ENCODE results near the gene MTHFD1. TPM values are rescaled to one million over a fixed set of nuclear protein-coding genes. Genes with fewer than 3 reads are reported as not detected.

MTHFD1 gene
- polyA plus RNA-seq, 1 donor (not counting 4 experiments of a cell fraction or from before 2014, with no cell fraction given), result 63.2 TPM

GRCh38 chr14:64422756-64423155 lies 34.6 kb downstream of the MTHFD1 start:
- H3K4me1 ChIP-seq (ENCODE audit: control insufficient read depth, extremely low read depth, insufficient read depth, low read length), result no peaks in the 10 kb centered on the region
- no peaks in the 10 kb centered on the region for H3K9me3 ChIP-seq (ENCODE audit: control insufficient read depth, low read depth, low read length)
- peaks cover 16 to 22% of the 10 kb centered on the region in 2 experiments for H3K36me3 ChIP-seq (ENCODE audit: control insufficient read depth in 2 of 2, extremely low read depth in 1 of 2, insufficient read depth in 2 of 2, low read length in 2 of 2)
- no peak for TF ChIP-seq CTCF (optimal IDR thresholded peaks at IDR 0.05 in 1 of 3, IDR thresholded peaks at IDR 0.05 in 1 of 3, conservative IDR thresholded peaks at IDR 0.05 in 1 of 3; ENCODE audit: extremely low read depth in 1 of 3, insufficient read depth in 2 of 3, low read length in 3 of 3)
- no peak for TF ChIP-seq EZH2 (IDR thresholded peaks at IDR 0.05; ENCODE audit: low read length)
- no peak overlapping the region for H3K27ac ChIP-seq (ENCODE audit: control insufficient read depth, insufficient read depth, low read length)
- no peak for DNase-seq (ENCODE audit: low read depth, low spot score)
- no peaks in the 10 kb centered on the region for H3K27me3 ChIP-seq (ENCODE audit: control insufficient read depth, extremely low read depth, insufficient read depth, low read length)
- dilution Hi-C loops (cut with MboI; ENCODE audit: extremely low pct_ligation_motif_present, low sequenced_read_pairs), result no loop called here
- no peaks in the 10 kb centered on the region for H4K20me1 ChIP-seq (ENCODE audit: control insufficient read depth, extremely low read depth, insufficient read depth, low read length)
- no peak overlapping the region for H3K4me3 ChIP-seq (ENCODE audit: control insufficient read depth in 2 of 3, extremely low read depth in 1 of 3, insufficient read depth in 2 of 3, low read depth in 1 of 3, low read length in 3 of 3)
- no peak overlapping the region for H3K4me2 ChIP-seq (ENCODE audit: control insufficient read depth, extremely low read depth, insufficient read depth, low read depth, low read length)
- no peak for FAIRE-seq
- no peak overlapping the region for H2AFZ ChIP-seq (ENCODE audit: control insufficient read depth, low read length)
- H3K79me2 ChIP-seq (ENCODE audit: control insufficient read depth, insufficient read depth, low read length), result no peaks in the 10 kb centered on the region
- H3K9ac ChIP-seq (ENCODE audit: control insufficient read depth, extremely low read depth, insufficient read depth, low read length), result no peak overlapping the region
- H3K9me1 ChIP-seq (ENCODE audit: control insufficient read depth, extremely low read depth, insufficient read depth, low read length), result no peaks in the 10 kb centered on the region

- no peak for DNase-seq (ENCODE audit: low read depth, low spot score)
Observed at GRCh38 chr14:64423987-64424386, 35.8 kb downstream of the MTHFD1 start.

More at GRCh38 chr14:64423987-64424386, 35.8 kb downstream of the MTHFD1 start:
- dilution Hi-C loops (cut with MboI; ENCODE audit: extremely low pct_ligation_motif_present, low sequenced_read_pairs), result no loop called here
- no peak overlapping the region for H2AFZ ChIP-seq (ENCODE audit: control insufficient read depth, low read length)
- no peaks in the 10 kb centered on the region for H3K9me1 ChIP-seq (ENCODE audit: control insufficient read depth, extremely low read depth, insufficient read depth, low read length)
- peaks cover 14 to 23% of the 10 kb centered on the region in 2 experiments for H3K36me3 ChIP-seq (ENCODE audit: control insufficient read depth in 2 of 2, extremely low read depth in 1 of 2, insufficient read depth in 2 of 2, low read length in 2 of 2)
- FAIRE-seq, result no peak
- no peaks in the 10 kb centered on the region for H3K79me2 ChIP-seq (ENCODE audit: control insufficient read depth, insufficient read depth, low read length)
- no peak overlapping the region for H3K9ac ChIP-seq (ENCODE audit: control insufficient read depth, extremely low read depth, insufficient read depth, low read length)
- H3K9me3 ChIP-seq (ENCODE audit: control insufficient read depth, low read depth, low read length), result no peaks in the 10 kb centered on the region
- H3K4me1 ChIP-seq (ENCODE audit: control insufficient read depth, extremely low read depth, insufficient read depth, low read length), result no peaks in the 10 kb centered on the region
- H3K27ac ChIP-seq (ENCODE audit: control insufficient read depth, insufficient read depth, low read length), result no peak overlapping the region
- no peak overlapping the region for H3K4me3 ChIP-seq (ENCODE audit: control insufficient read depth in 2 of 3, extremely low read depth in 1 of 3, insufficient read depth in 2 of 3, low read depth in 1 of 3, low read length in 3 of 3)
- no peaks in the 10 kb centered on the region for H4K20me1 ChIP-seq (ENCODE audit: control insufficient read depth, extremely low read depth, insufficient read depth, low read length)
- H3K27me3 ChIP-seq (ENCODE audit: control insufficient read depth, extremely low read depth, insufficient read depth, low read length), result no peaks in the 10 kb centered on the region
- H3K4me2 ChIP-seq (ENCODE audit: control insufficient read depth, extremely low read depth, insufficient read depth, low read depth, low read length), result no peak overlapping the region
- TF ChIP-seq CTCF (optimal IDR thresholded peaks at IDR 0.05 in 1 of 3, IDR thresholded peaks at IDR 0.05 in 1 of 3, conservative IDR thresholded peaks at IDR 0.05 in 1 of 3; ENCODE audit: extremely low read depth in 1 of 3, insufficient read depth in 2 of 3, low read length in 3 of 3) (no peak), EZH2 (IDR thresholded peaks at IDR 0.05; ENCODE audit: low read length) (no peak)
